ENCODE measurements around the gene DOK3. TPM values are rescaled to one million over a fixed set of nuclear protein-coding genes. Genes with fewer than 3 reads are reported as not detected.

The DOK3 gene
- total and polyA plus RNA-seq, 2 experiments from 2014 or later: 2.2 to 11.1 TPM

GRCh38 chr5:177524941-177525655, 15.5 kb upstream of the DOK3 start:
- H3K9me2 ChIP-seq (ENCODE audit: insufficient read depth): no peaks in the 10 kb centered on the region
- Mint-ChIP-seq H3K27me3 (ENCODE audit: insufficient read depth, low read depth, poor library complexity) (peaks cover 5% of the 10 kb centered on the region), H3K36me3 (ENCODE audit: low read depth) (peaks cover 35% of the 10 kb centered on the region), H3K4me3 (no peak overlapping the region), H3K9me3 (no peaks in the 10 kb centered on the region), H3K27ac (no peak overlapping the region), H3K4me1 (no peaks in the 10 kb centered on the region)
- ATAC-seq: no peak
- H3K27me3 ChIP-seq (ENCODE audit: insufficient read depth): no peaks in the 10 kb centered on the region
- H3K79me2 ChIP-seq (replicated peaks; ENCODE audit: insufficient read depth): no peaks in the 10 kb centered on the region
- H4K20me1 ChIP-seq (replicated peaks; ENCODE audit: insufficient read depth): peaks cover 8% of the 10 kb centered on the region
- TF ChIP-seq ZNF331 (CRISPR knock-in tag; IDR thresholded peaks at IDR 0.05; ENCODE audit: low read depth) (no peak), EZH2 (IDR thresholded peaks at IDR 0.05; ENCODE audit: low read depth, unreplicated experiment) (no peak), POLR2AphosphoS5 (IDR thresholded peaks at IDR 0.05; ENCODE audit: low read depth) (no peak), ZNF462 (CRISPR knock-in tag; IDR thresholded peaks at IDR 0.05) (no peak), CREB1 (CRISPR knock-in tag; IDR thresholded peaks at IDR 0.05; ENCODE audit: low read depth) (no peak), EZH2phosphoT487 (IDR thresholded peaks at IDR 0.05; ENCODE audit: unreplicated experiment) (no peak), REST (IDR thresholded peaks at IDR 0.05; ENCODE audit: unreplicated experiment) (no peak), JUNB (IDR thresholded peaks at IDR 0.05; ENCODE audit: unreplicated experiment) (no peak), CTCF (conservative IDR thresholded peaks at IDR 0.05; ENCODE audit: low read depth in 2 of 2) (no peak), ETS1 (IDR thresholded peaks at IDR 0.05) (no peak), STAT1 (IDR thresholded peaks at IDR 0.05; ENCODE audit: unreplicated experiment) (no peak), ZNF114 (CRISPR knock-in tag; IDR thresholded peaks at IDR 0.05) (no peak), NANOG (IDR thresholded peaks at IDR 0.05; ENCODE audit: borderline replicate concordance) (no peak)
- no peaks in the 10 kb centered on the region for H3K4me1 ChIP-seq (ENCODE audit: insufficient read depth)
- H3K4me2 ChIP-seq: no peak overlapping the region
- no peaks in the 10 kb centered on the region for H3F3A ChIP-seq (replicated peaks; ENCODE audit: low read depth)
- H3K27ac ChIP-seq (ENCODE audit: low read depth): no peak overlapping the region
- H3K4me3 ChIP-seq: no peak overlapping the region
- peaks cover 7% of the 10 kb centered on the region; the same call in 1 of the 2 replicates for H3K36me3 ChIP-seq (ENCODE audit: insufficient read depth)
- DNase-seq (ENCODE audit: low spot score): no peak
- no peak overlapping the region for H2AFZ ChIP-seq
